NT2/D1 (cell line): Measurements from ENCODE around the gene TEX2.

ENCODE experiments used
- DNase-seq: peaks from one replicate; pipeline ENCODE4 v3.0.0-alpha.2; 2011; ENCODE audit warnings: low read depth, low spot score
- H3K27me3 ChIP-seq: 2 replicates; pipeline ENCODE4 v1.6.0; 2011; ENCODE audit warnings: mild to moderate bottlenecking; ENCODE audit not compliant: insufficient read length, insufficient read depth
- H3K36me3 ChIP-seq: 2 replicates; pipeline ENCODE4 v1.6.1; 2011; ENCODE audit warnings: mild to moderate bottlenecking, low read length, mixed read lengths; ENCODE audit not compliant: insufficient read depth, insufficient read length
- H3K4me1 ChIP-seq: 2 replicates; pipeline ENCODE4 v1.5.1; 2011; ENCODE audit not compliant: insufficient read depth, insufficient read length
- H3K4me3 ChIP-seq: 2 replicates; pipeline ENCODE4 v1.5.1; 2011; ENCODE audit warnings: low read depth; ENCODE audit not compliant: insufficient read length
- H3K9ac ChIP-seq: 2 replicates; pipeline ENCODE4 v1.6.0; 2011; ENCODE audit warnings: low read depth; ENCODE audit not compliant: insufficient read length
- H3K9me3 ChIP-seq: 2 replicates; pipeline ENCODE4 v1.5.1; 2011; ENCODE audit warnings: mild to moderate bottlenecking, low read length; ENCODE audit not compliant: insufficient read depth
- SUZ12 ChIP-seq: IDR thresholded peaks from 2 replicates; pipeline ENCODE4 v1.6.1; 2011; ENCODE audit not compliant: insufficient read length, insufficient read depth; ENCODE audit errors: extremely low read depth
- YY1 ChIP-seq: IDR thresholded peaks from 2 replicates; pipeline ENCODE4 v1.6.1; 2011; ENCODE audit not compliant: insufficient read length, insufficient read depth
- ZNF274 ChIP-seq: IDR thresholded peaks from 2 replicates; pipeline ENCODE4 v1.6.1; 2011; ENCODE audit warnings: mild to moderate bottlenecking, low read depth, low read length

TEX2 gene

GRCh38 chr17:64148017-64148631 is 114.9 kb downstream of the TEX2 start:
- TF ChIP-seq YY1 = no peak
- no peak for TF ChIP-seq ZNF274
- no peak for TF ChIP-seq SUZ12
- H3K36me3 ChIP-seq = peaks cover 34% of the 10 kb centered on the region
- no peaks in the 10 kb centered on the region for H3K27me3 ChIP-seq
- peak; percentile 30 for DNase-seq
- H3K9me3 ChIP-seq = no peaks in the 10 kb centered on the region
- no peak overlapping the region for H3K4me3 ChIP-seq
- H3K4me1 ChIP-seq = no peaks in the 10 kb centered on the region
- H3K9ac ChIP-seq = peak overlapping the region; percentile 96

GRCh38 chr17:64147110-64148016 is 115.7 kb downstream of the TEX2 start:
- Histone ChIP-seq H3K9me3 (no peaks in the 10 kb centered on the region), H3K36me3 (peaks cover 32% of the 10 kb centered on the region), H3K9ac (peak overlapping the region; percentile 96), H3K4me3 (peak overlapping the region; percentile 89), H3K27me3 (no peaks in the 10 kb centered on the region), H3K4me1 (no peaks in the 10 kb centered on the region)
- no peak for DNase-seq
- TF ChIP-seq YY1 = no peak
- TF ChIP-seq SUZ12 = no peak
- no peak for TF ChIP-seq ZNF274

GRCh38 chr17:64146418-64147109 is 116.5 kb downstream of the TEX2 start:
- Histone ChIP-seq H3K4me3 (peak overlapping the region; percentile 89), H3K4me1 (no peaks in the 10 kb centered on the region), H3K9ac (peak overlapping the region; percentile 96), H3K9me3 (no peaks in the 10 kb centered on the region), H3K36me3 (peaks cover 29% of the 10 kb centered on the region), H3K27me3 (no peaks in the 10 kb centered on the region)
- peak; percentile 33 for DNase-seq
- no peak for TF ChIP-seq SUZ12
- TF ChIP-seq ZNF274 = no peak
- TF ChIP-seq YY1 = no peak

- Histone ChIP-seq H3K36me3 (peaks cover 29% of the 10 kb centered on the region), H3K9me3 (no peaks in the 10 kb centered on the region), H3K9ac (peak overlapping the region; percentile 96), H3K4me1 (no peaks in the 10 kb centered on the region), H3K27me3 (no peaks in the 10 kb centered on the region), H3K4me3 (peak overlapping the region; percentile 89)
- DNase-seq = peak; percentile 96
- TF ChIP-seq SUZ12 = no peak
- TF ChIP-seq YY1 = peak; percentile 58
These were observed 117.2 kb downstream of the TEX2 start for GRCh38 chr17:64145751-64146417.

- DNase-seq = no peak
- H3K9me3 ChIP-seq = no peaks in the 10 kb centered on the region
- H3K9ac ChIP-seq = peak overlapping the region; percentile 91
- H3K27me3 ChIP-seq = no peaks in the 10 kb centered on the region
- peaks cover 26% of the 10 kb centered on the region for H3K36me3 ChIP-seq
- no peaks in the 10 kb centered on the region for H3K4me1 ChIP-seq
- TF ChIP-seq YY1 (no peak), SUZ12 (no peak), ZNF274 (no peak)
- H3K4me3 ChIP-seq = peak overlapping the region; percentile 89
These were observed 117.7 kb downstream of the TEX2 start for GRCh38 chr17:64145375-64145750.

- H3K4me1 ChIP-seq = no peaks in the 10 kb centered on the region
- no peak overlapping the region for H3K9ac ChIP-seq
- no peak for DNase-seq
- H3K4me3 ChIP-seq = no peak overlapping the region
- TF ChIP-seq ZNF274 = no peak
- TF ChIP-seq SUZ12 = no peak
- TF ChIP-seq YY1 = no peak
- H3K36me3 ChIP-seq = no peaks in the 10 kb centered on the region
- no peaks in the 10 kb centered on the region; the same call in 1 of the 2 replicates for H3K9me3 ChIP-seq
- no peaks in the 10 kb centered on the region for H3K27me3 ChIP-seq
These were observed 123.5 kb downstream of the TEX2 start for GRCh38 chr17:64139542-64139941.
